Measurements from ENCODE around the gene HESX1. TPM values are rescaled to one million over a fixed set of nuclear protein-coding genes. Genes with fewer than 3 reads are reported as not detected.

HESX1 gene
- total RNA-seq, 1 experiment from 2014 or later, result 3.9 TPM

GRCh38 chr3:57227930-57228751 is 28.4 kb upstream of the HESX1 start:
- Histone ChIP-seq H3K79me2 (ENCODE audit: low read length) (peaks cover 49% of the 10 kb centered on the region), H3K9ac (ENCODE audit: low read length) (peak overlapping the region; percentile 78), H3K4me3 (ENCODE audit: low read length) (peak overlapping the region; percentile 89), H3K27me3 (ENCODE audit: low read length) (no peaks in the 10 kb centered on the region), H3K9me3 (ENCODE audit: low read length) (no peaks in the 10 kb centered on the region), H3K36me3 (ENCODE audit: low read depth, low read length) (no peaks in the 10 kb centered on the region), H3K9me2 (replicated peaks; ENCODE audit: low read length) (no peaks in the 10 kb centered on the region), H2AFZ (ENCODE audit: low read length) (peak overlapping the region; percentile 92), H4K20me1 (ENCODE audit: low read length) (peaks cover 23% of the 10 kb centered on the region), H3F3A (ENCODE audit: low read length, unreplicated experiment) (no peaks in the 10 kb centered on the region), H3K4me2 (ENCODE audit: low read length) (peak overlapping the region; percentile 89), H3K4me1 (ENCODE audit: insufficient read depth, low read length) (peaks cover 30% of the 10 kb centered on the region), H3K27ac (ENCODE audit: low read length) (peak overlapping the region; percentile 17)
- TF ChIP-seq EZH2phosphoT487 (IDR thresholded peaks at IDR 0.05; ENCODE audit: borderline replicate concordance, low read length), result no peak
- no peak for TF ChIP-seq EZH2 (IDR thresholded peaks at IDR 0.05; ENCODE audit: low read length, unreplicated experiment)
- TF ChIP-seq CTCF (conservative IDR thresholded peaks at IDR 0.05; ENCODE audit: low read depth, low read length), result no peak
- CTCF ChIA-PET, result interaction anchor here (0.9 kb wide), 1 partner anchor 169 kb away, joined by 3 read pairs; no protein-coding TSS in a partner anchor
- no TSS peak for BruUV-seq (replicated peaks)
- POLR2A ChIA-PET (ENCODE audit: unreplicated experiment), result interaction anchor here (0.5 to 1.1 kb wide), 4 partner anchors 8 to 169 kb away, joined by 3 to 18 read pairs (median 5); no protein-coding TSS in a partner anchor
- DNase-seq (peak; percentile 51), ATAC-seq (peak; percentile 43)
- intact Hi-C loops (cut with micrococcal nuclease), result loop anchor here (1.0 to 5.0 kb wide), 3 partner anchors 204 to 354 kb away; no protein-coding TSS in a partner anchor

- peaks cover 41% of the 10 kb centered on the region for H3K79me2 ChIP-seq (ENCODE audit: low read length)
- intact Hi-C loops (cut with micrococcal nuclease), result loop anchor here (1.0 to 5.0 kb wide), 3 partner anchors 205 to 355 kb away; no protein-coding TSS in a partner anchor
- H3F3A ChIP-seq (ENCODE audit: low read length, unreplicated experiment), result no peaks in the 10 kb centered on the region
- DNase-seq, result peak; percentile 95
- BruUV-seq (replicated peaks), result TSS peak; percentile 75
- H3K36me3 ChIP-seq (ENCODE audit: low read depth, low read length), result no peaks in the 10 kb centered on the region
- peak within 1 kb of the TSS; percentile 78 for H3K9ac ChIP-seq (ENCODE audit: low read length)
- H3K4me1 ChIP-seq (ENCODE audit: insufficient read depth, low read length), result peaks cover 30% of the 10 kb centered on the region
- H4K20me1 ChIP-seq (ENCODE audit: low read length), result peaks cover 21% of the 10 kb centered on the region
- no peaks in the 10 kb centered on the region for H3K27me3 ChIP-seq (ENCODE audit: low read length)
- no peaks in the 10 kb centered on the region for H3K9me2 ChIP-seq (replicated peaks; ENCODE audit: low read length)
- TF ChIP-seq EZH2 (IDR thresholded peaks at IDR 0.05; ENCODE audit: low read length, unreplicated experiment), result no peak
- no peak for TF ChIP-seq CTCF (conservative IDR thresholded peaks at IDR 0.05; ENCODE audit: low read depth, low read length)
- no peak for TF ChIP-seq EZH2phosphoT487 (IDR thresholded peaks at IDR 0.05; ENCODE audit: borderline replicate concordance, low read length)
- peak within 1 kb of the TSS; percentile 89 for H3K4me3 ChIP-seq (ENCODE audit: low read length)
- ChIA-PET POLR2A (ENCODE audit: unreplicated experiment) (interaction anchor here (0.5 to 1.1 kb wide), 3 partner anchors 9 to 170 kb away, joined by 3 to 18 read pairs (median 7); no protein-coding TSS in a partner anchor), CTCF (no interaction called here)
- peak within 1 kb of the TSS; percentile 92 for H2AFZ ChIP-seq (ENCODE audit: low read length)
- no peaks in the 10 kb centered on the region for H3K9me3 ChIP-seq (ENCODE audit: low read length)
- peak; percentile 82 for ATAC-seq
- peak within 1 kb of the TSS; percentile 74 for H3K27ac ChIP-seq (ENCODE audit: low read length)
- H3K4me2 ChIP-seq (ENCODE audit: low read length), result peak within 1 kb of the TSS; percentile 89
Measured at GRCh38 chr3:57227204-57227929, 27.6 kb upstream of the HESX1 start, which contains the start of gene APPL1. Gene APPL1 (plus strand): TSS chr3:57227729. CDS start chr3:57227884, 155 bp downstream.
